BJ (cell line): ENCODE measurements around the gene FAHD2A. TPM values are rescaled to one million over a fixed set of nuclear protein-coding genes. Genes with fewer than 3 reads are reported as not detected.

Source experiments
- CTCF ChIA-PET: fragments of 350-600 bp; formaldehyde crosslinking; extraction: SDS; loops from one replicate; lab custom pipeline; 2021; ENCODE audit warnings: antibody characterized with exemption, inconsistent platforms; lab: Yijun Ruan, JAX
- POLR2A ChIA-PET: fragments of 300-600 bp; sonication (Branson Sonifier 250); formaldehyde crosslinking; extraction: SDS; loops from one replicate; lab custom pipeline; 2021; ENCODE audit warnings: antibody characterized with exemption; lab: Charles Lee
- DNase-seq: peaks from one replicate; pipeline ENCODE4 v3.0.0-alpha.2; 2011; ENCODE audit warnings: low read depth
- H3K27me3 ChIP-seq: 2 replicates; pipeline ENCODE4 v1.6.0; 2011; ENCODE audit warnings: low read length; ENCODE audit not compliant: control insufficient read depth, insufficient read depth
- H3K36me3 ChIP-seq: 2 replicates; pipeline ENCODE4 v1.5.1; 2011; ENCODE audit warnings: low read length; ENCODE audit not compliant: control insufficient read depth, insufficient read depth
- H3K4me3 ChIP-seq: 2 replicates; pipeline ENCODE4 v1.5.1; 2011; ENCODE audit warnings: low read depth, mild to moderate bottlenecking, control low read depth, low read length
- CTCF ChIP-seq: IDR thresholded peaks from 2 replicates; pipeline ENCODE4 v1.5.1; 2011; ENCODE audit warnings: low read depth, mild to moderate bottlenecking, control low read depth, inconsistent platforms, low read length, moderate library complexity; ENCODE audit not compliant: insufficient read depth
- polyA plus RNA-seq: library from polyadenylated mRNA; depleted of rRNA; stranded (reverse); fragments of >200 nt; gene quantifications from 2 replicates; pipeline ENCODE4 v1.2.3, GENCODE V29; 2011

The FAHD2A gene
- polyA plus RNA-seq, 1 experiment: 44.1 TPM

GRCh38 chr2:95390881-95391321 lies 11.6 kb upstream of the FAHD2A start:
- ChIA-PET POLR2A (no interaction called here), CTCF (interaction anchor here (1.4 kb wide), 1 partner anchor 11 kb away, joined by 8 read pairs; the partner anchor contains the start of gene FAHD2A)
- Histone ChIP-seq H3K36me3 (no peaks in the 10 kb centered on the region), H3K27me3 (no peaks in the 10 kb centered on the region; the same call in 1 of the 2 replicates), H3K4me3 (no peak overlapping the region)
- TF ChIP-seq CTCF: no peak
- no peak for DNase-seq

- ChIA-PET CTCF (interaction anchor here (1.4 kb wide), 1 partner anchor 10 kb away, joined by 8 read pairs; the partner anchor contains the start of gene FAHD2A), POLR2A (no interaction called here)
- Histone ChIP-seq H3K4me3 (no peak overlapping the region), H3K36me3 (no peaks in the 10 kb centered on the region), H3K27me3 (no peaks in the 10 kb centered on the region; the same call in 1 of the 2 replicates)
- no peak for DNase-seq
- no peak for TF ChIP-seq CTCF
Observed at GRCh38 chr2:95391641-95392310, 10.7 kb upstream of the FAHD2A start.

- H3K4me3 ChIP-seq: no peak overlapping the region
- CTCF ChIA-PET: interaction anchor here (0.9 to 2.6 kb wide), 4 partner anchors 10 to 161 kb away, joined by 3 to 10 read pairs (median 7); partner anchors contain the start of gene FAHD2A
- no peaks in the 10 kb centered on the region for H3K36me3 ChIP-seq
- POLR2A ChIA-PET: no interaction called here
- no peak for TF ChIP-seq CTCF
- H3K27me3 ChIP-seq: no peaks in the 10 kb centered on the region; the same call in 1 of the 2 replicates
- DNase-seq: no peak
Observed at GRCh38 chr2:95392320-95392719, 10.2 kb upstream of the FAHD2A start.

- POLR2A ChIA-PET: no interaction called here
- no peak for DNase-seq
- Histone ChIP-seq H3K27me3 (no peaks in the 10 kb centered on the region; the same call in 1 of the 2 replicates), H3K4me3 (no peak overlapping the region), H3K36me3 (no peaks in the 10 kb centered on the region)
- CTCF ChIA-PET: interaction anchor here (0.9 to 2.6 kb wide), 5 partner anchors 9 to 161 kb away, joined by 3 to 10 read pairs (median 5); partner anchors contain the start of gene FAHD2A
- peak; percentile 12; the same call in 1 of the 2 replicates for TF ChIP-seq CTCF
Observed at GRCh38 chr2:95392730-95393455, 9.6 kb upstream of the FAHD2A start.

GRCh38 chr2:95393901-95394300 lies 8.6 kb upstream of the FAHD2A start:
- Histone ChIP-seq H3K27me3 (no peaks in the 10 kb centered on the region; the same call in 1 of the 2 replicates), H3K4me3 (no peak overlapping the region), H3K36me3 (no peaks in the 10 kb centered on the region)
- TF ChIP-seq CTCF: no peak
- DNase-seq: no peak
- POLR2A ChIA-PET: no interaction called here
- CTCF ChIA-PET: interaction anchor here (2.0 to 2.6 kb wide), 3 partner anchors 8 to 162 kb away, joined by 5 to 10 read pairs (median 9); partner anchors contain the start of gene FAHD2A
